Measurements from ENCODE around the gene XPA.

The XPA gene

DNA sequence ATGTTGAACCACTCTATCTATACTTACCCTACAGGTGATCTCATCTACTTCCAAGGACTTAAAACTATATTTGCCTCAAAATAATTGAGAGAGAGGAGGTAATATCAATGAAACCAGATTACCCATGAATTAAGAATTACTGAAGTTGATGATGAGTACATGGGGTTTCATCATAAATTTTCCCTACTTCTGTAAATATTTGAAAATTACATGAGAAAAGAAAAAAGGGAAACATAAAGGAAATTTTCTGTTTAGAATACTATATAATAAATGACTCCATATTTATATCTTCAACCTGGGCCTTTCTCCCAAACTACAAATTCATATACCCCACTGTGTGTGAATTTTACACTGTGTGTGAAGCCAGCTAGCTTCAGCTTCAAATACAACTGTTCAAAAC is 66.5 kb downstream of the XPA start:
- TF ChIP-seq FOXM1 (IDR thresholded peaks at IDR 0.05; ENCODE audit: borderline replicate concordance, low read depth), result no peak
- TF ChIP-seq TCF12 (IDR thresholded peaks at IDR 0.05; ENCODE audit: low read depth), result no peak

DNA sequence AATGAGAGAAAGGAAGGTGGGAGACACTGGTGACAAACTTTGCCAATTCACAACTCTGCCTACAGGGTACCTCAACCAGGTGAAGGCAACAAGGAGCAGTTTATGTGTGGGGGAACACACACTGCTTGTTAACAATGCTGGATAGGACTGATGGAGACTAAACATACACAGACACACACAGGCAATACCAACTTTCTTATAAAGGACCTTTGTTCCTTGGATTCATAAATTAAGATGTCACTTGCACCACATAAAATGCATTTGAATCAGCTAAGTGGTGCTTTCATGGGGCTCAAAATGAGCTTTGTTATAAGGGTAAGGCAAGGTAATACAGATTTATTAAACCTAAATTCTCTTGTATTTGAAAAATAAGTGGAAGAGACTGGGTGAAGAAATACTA is 68.0 kb downstream of the XPA start:
- no peak for TF ChIP-seq TEAD4 (IDR thresholded peaks at IDR 0.05)
- TF ChIP-seq YY1 (IDR thresholded peaks at IDR 0.05; ENCODE audit: low read depth), result no peak

GRCh38 chr9:97628668-97629067 is 68.5 kb downstream of the XPA start:
- TF ChIP-seq RAD21 (IDR thresholded peaks at IDR 0.05; ENCODE audit: low read depth), result no peak
- TF ChIP-seq EGR1 (IDR thresholded peaks at IDR 0.05), result no peak
- TF ChIP-seq FOXM1 (IDR thresholded peaks at IDR 0.05; ENCODE audit: borderline replicate concordance, low read depth), result no peak
- TF ChIP-seq, protein P1, sequence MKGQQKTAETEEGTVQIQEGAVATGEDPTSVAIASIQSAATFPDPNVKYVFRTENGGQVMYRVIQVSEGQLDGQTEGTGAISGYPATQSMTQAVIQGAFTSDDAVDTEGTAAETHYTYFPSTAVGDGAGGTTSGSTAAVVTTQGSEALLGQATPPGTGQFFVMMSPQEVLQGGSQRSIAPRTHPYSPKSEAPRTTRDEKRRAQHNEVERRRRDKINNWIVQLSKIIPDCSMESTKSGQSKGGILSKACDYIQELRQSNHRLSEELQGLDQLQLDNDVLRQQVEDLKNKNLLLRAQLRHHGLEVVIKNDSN (IDR thresholded peaks at IDR 0.05), result no peak
- TF ChIP-seq NFIC (IDR thresholded peaks at IDR 0.05), result no peak
- no peak for TF ChIP-seq YY1 (IDR thresholded peaks at IDR 0.05; ENCODE audit: low read depth)
- TF ChIP-seq CREB1 (IDR thresholded peaks at IDR 0.05; ENCODE audit: low read depth), result no peak
- no peak for TF ChIP-seq TEAD4 (IDR thresholded peaks at IDR 0.05)
- no peak for TF ChIP-seq CEBPB (IDR thresholded peaks at IDR 0.05)
- TF ChIP-seq MAX (IDR thresholded peaks at IDR 0.05), result no peak
- TF ChIP-seq ZBTB7A (IDR thresholded peaks at IDR 0.05; ENCODE audit: low read depth), result no peak
- no peak for TF ChIP-seq TAF1 (IDR thresholded peaks at IDR 0.05; ENCODE audit: low read depth)
- TF ChIP-seq TCF12 (IDR thresholded peaks at IDR 0.05; ENCODE audit: low read depth), result no peak

DNA sequence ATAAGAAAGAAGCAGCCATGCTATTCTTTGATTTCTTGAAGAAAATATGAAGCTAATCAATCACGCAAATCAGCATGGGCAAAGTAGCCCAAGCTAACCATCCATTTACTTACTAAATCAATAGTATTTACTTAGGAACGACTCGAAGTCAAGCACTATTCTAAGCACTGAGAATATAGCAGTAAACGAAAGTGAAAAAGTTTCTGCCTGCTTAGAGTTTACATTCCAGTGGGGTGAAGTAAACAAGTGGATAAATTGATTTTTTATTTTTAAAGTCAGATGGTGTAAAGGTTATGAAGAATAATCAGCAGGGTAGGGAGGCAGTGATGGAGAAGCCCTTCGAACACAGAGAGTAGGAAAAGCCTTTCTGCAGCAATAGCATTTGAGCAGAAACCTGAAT is 69.5 kb downstream of the XPA start:
- TF ChIP-seq CREB1 (IDR thresholded peaks at IDR 0.05; ENCODE audit: low read depth), result no peak

DNA sequence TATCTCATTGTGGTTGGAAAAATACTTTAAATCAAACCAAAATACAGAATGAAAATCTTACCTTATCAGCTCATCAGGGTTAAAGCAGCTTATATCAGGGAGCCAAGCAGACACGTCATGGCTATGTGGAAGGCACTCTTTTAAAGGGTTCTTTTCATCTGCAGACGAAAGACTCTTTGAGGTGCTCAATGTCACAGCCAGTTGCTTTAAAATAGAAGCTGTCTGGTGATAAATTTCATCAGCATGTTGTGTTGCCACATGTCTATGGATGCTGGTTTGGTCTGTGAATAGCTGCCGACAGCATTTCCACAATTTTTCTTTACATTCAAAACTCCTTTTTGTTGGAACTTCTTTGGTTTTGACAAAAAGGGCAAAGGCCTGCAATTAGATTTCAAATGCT is 71.5 kb downstream of the XPA start:
- TF ChIP-seq ZBTB7A (IDR thresholded peaks at IDR 0.05; ENCODE audit: low read depth), result no peak
- TF ChIP-seq RAD21 (IDR thresholded peaks at IDR 0.05; ENCODE audit: low read depth), result no peak
- TF ChIP-seq FOXM1 (IDR thresholded peaks at IDR 0.05; ENCODE audit: borderline replicate concordance, low read depth), result no peak
- TF ChIP-seq, protein P2, sequence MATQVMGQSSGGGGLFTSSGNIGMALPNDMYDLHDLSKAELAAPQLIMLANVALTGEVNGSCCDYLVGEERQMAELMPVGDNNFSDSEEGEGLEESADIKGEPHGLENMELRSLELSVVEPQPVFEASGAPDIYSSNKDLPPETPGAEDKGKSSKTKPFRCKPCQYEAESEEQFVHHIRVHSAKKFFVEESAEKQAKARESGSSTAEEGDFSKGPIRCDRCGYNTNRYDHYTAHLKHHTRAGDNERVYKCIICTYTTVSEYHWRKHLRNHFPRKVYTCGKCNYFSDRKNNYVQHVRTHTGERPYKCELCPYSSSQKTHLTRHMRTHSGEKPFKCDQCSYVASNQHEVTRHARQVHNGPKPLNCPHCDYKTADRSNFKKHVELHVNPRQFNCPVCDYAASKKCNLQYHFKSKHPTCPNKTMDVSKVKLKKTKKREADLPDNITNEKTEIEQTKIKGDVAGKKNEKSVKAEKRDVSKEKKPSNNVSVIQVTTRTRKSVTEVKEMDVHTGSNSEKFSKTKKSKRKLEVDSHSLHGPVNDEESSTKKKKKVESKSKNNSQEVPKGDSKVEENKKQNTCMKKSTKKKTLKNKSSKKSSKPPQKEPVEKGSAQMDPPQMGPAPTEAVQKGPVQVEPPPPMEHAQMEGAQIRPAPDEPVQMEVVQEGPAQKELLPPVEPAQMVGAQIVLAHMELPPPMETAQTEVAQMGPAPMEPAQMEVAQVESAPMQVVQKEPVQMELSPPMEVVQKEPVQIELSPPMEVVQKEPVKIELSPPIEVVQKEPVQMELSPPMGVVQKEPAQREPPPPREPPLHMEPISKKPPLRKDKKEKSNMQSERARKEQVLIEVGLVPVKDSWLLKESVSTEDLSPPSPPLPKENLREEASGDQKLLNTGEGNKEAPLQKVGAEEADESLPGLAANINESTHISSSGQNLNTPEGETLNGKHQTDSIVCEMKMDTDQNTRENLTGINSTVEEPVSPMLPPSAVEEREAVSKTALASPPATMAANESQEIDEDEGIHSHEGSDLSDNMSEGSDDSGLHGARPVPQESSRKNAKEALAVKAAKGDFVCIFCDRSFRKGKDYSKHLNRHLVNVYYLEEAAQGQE (IDR thresholded peaks at IDR 0.05; ENCODE audit: low read depth), result no peak
- TF ChIP-seq CREB1 (IDR thresholded peaks at IDR 0.05; ENCODE audit: low read depth), result no peak
